ENCODE measurements around the gene FRG2B. TPM values are rescaled to one million over a fixed set of nuclear protein-coding genes. Genes with fewer than 3 reads are reported as not detected.
"Not testable (repeated sequence)": the region's sequence is repeated elsewhere in the genome, so short reads cannot be mapped to it uniquely, and the experiment has no call there.

FRG2B gene
- polyA plus RNA-seq, 1 donor (not counting 4 experiments of a cell fraction or from before 2014, with no cell fraction given): not detected

DNA sequence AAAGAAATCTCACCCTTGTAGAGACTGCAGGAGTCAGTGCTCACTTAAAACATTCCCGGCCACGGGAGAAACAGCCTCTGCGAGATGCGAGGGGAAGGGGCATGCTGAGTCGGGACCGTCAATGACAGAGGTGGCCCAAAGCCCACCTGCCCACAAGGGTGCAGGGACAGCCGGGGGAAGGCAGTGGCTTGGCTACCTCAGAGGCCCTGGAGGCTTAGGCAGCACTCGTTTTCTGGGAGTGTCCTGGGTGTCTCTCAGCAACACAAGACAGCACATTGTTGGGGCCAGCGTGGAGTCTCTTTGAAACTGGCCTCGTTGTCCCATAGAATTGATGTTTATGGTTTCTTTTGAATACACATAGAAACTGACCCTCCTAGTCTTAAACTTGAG lies 35.6 kb downstream of the FRG2B start:
- FAIRE-seq: no peak
- dilution Hi-C loops (cut with MboI; ENCODE audit: extremely low pct_ligation_motif_present, low sequenced_read_pairs): no loop called here
- no peak overlapping the region for H2AFZ ChIP-seq (ENCODE audit: control insufficient read depth, low read length)

GRCh38 chr10:133590226-133590969 lies 36.2 kb downstream of the FRG2B start:
- DNase-seq (ENCODE audit: low read depth, low spot score): no peak
- no peak overlapping the region for H3K27ac ChIP-seq (ENCODE audit: control insufficient read depth, insufficient read depth, low read length)
- TF ChIP-seq EZH2 (IDR thresholded peaks at IDR 0.05; ENCODE audit: low read length): no peak
- TF ChIP-seq CTCF (optimal IDR thresholded peaks at IDR 0.05 in 1 of 3, IDR thresholded peaks at IDR 0.05 in 1 of 3, conservative IDR thresholded peaks at IDR 0.05 in 1 of 3; ENCODE audit: extremely low read depth in 1 of 3, insufficient read depth in 2 of 3, low read length in 3 of 3): no peak
- no peaks in the 10 kb centered on the region for H3K27me3 ChIP-seq (ENCODE audit: control insufficient read depth, extremely low read depth, insufficient read depth, low read length)
- no peaks in the 10 kb centered on the region for H3K36me3 ChIP-seq (ENCODE audit: control insufficient read depth in 2 of 2, extremely low read depth in 1 of 2, insufficient read depth in 2 of 2, low read length in 2 of 2)
- no peaks in the 10 kb centered on the region for H3K4me1 ChIP-seq (ENCODE audit: control insufficient read depth, extremely low read depth, insufficient read depth, low read length)
- H3K79me2 ChIP-seq (ENCODE audit: control insufficient read depth, insufficient read depth, low read length): no peaks in the 10 kb centered on the region
- no peak overlapping the region for H3K9ac ChIP-seq (ENCODE audit: control insufficient read depth, extremely low read depth, insufficient read depth, low read length)
- no peaks in the 10 kb centered on the region for H4K20me1 ChIP-seq (ENCODE audit: control insufficient read depth, extremely low read depth, insufficient read depth, low read length)
- H2AFZ ChIP-seq (ENCODE audit: control insufficient read depth, low read length): no peak overlapping the region
- no peak for FAIRE-seq
- dilution Hi-C loops (cut with MboI; ENCODE audit: extremely low pct_ligation_motif_present, low sequenced_read_pairs): no loop called here
- no peaks in the 10 kb centered on the region for H3K9me3 ChIP-seq (ENCODE audit: control insufficient read depth, low read depth, low read length)
- no peak overlapping the region for H3K4me2 ChIP-seq (ENCODE audit: control insufficient read depth, extremely low read depth, insufficient read depth, low read depth, low read length)
- no peak overlapping the region for H3K4me3 ChIP-seq (ENCODE audit: control insufficient read depth in 2 of 3, extremely low read depth in 1 of 3, insufficient read depth in 2 of 3, low read depth in 1 of 3, low read length in 3 of 3)
- no peaks in the 10 kb centered on the region for H3K9me1 ChIP-seq (ENCODE audit: control insufficient read depth, extremely low read depth, insufficient read depth, low read length)

More for the DNA sequence above, 35.6 kb downstream of the FRG2B start:
- Histone ChIP-seq H4K20me1 (ENCODE audit: control insufficient read depth, extremely low read depth, insufficient read depth, low read length) (no peaks in the 10 kb centered on the region), H3K9me1 (ENCODE audit: control insufficient read depth, extremely low read depth, insufficient read depth, low read length) (no peaks in the 10 kb centered on the region), H3K9me3 (ENCODE audit: control insufficient read depth, low read depth, low read length) (no peaks in the 10 kb centered on the region), H3K36me3 (ENCODE audit: control insufficient read depth in 2 of 2, extremely low read depth in 1 of 2, insufficient read depth in 2 of 2, low read length in 2 of 2) (no peaks in the 10 kb centered on the region), H3K4me1 (ENCODE audit: control insufficient read depth, extremely low read depth, insufficient read depth, low read length) (no peaks in the 10 kb centered on the region), H3K4me3 (ENCODE audit: control insufficient read depth in 2 of 3, extremely low read depth in 1 of 3, insufficient read depth in 2 of 3, low read depth in 1 of 3, low read length in 3 of 3) (no peak overlapping the region), H3K4me2 (ENCODE audit: control insufficient read depth, extremely low read depth, insufficient read depth, low read depth, low read length) (no peak overlapping the region), H3K27ac (ENCODE audit: control insufficient read depth, insufficient read depth, low read length) (no peak overlapping the region), H3K79me2 (ENCODE audit: control insufficient read depth, insufficient read depth, low read length) (no peaks in the 10 kb centered on the region), H3K27me3 (ENCODE audit: control insufficient read depth, extremely low read depth, insufficient read depth, low read length) (no peaks in the 10 kb centered on the region), H3K9ac (ENCODE audit: control insufficient read depth, extremely low read depth, insufficient read depth, low read length) (no peak overlapping the region)
- TF ChIP-seq EZH2 (IDR thresholded peaks at IDR 0.05; ENCODE audit: low read length): no peak
- TF ChIP-seq CTCF (optimal IDR thresholded peaks at IDR 0.05 in 1 of 3, IDR thresholded peaks at IDR 0.05 in 1 of 3, conservative IDR thresholded peaks at IDR 0.05 in 1 of 3; ENCODE audit: extremely low read depth in 1 of 3, insufficient read depth in 2 of 3, low read length in 3 of 3): no peak
- DNase-seq (ENCODE audit: low read depth, low spot score): no peak

DNA sequence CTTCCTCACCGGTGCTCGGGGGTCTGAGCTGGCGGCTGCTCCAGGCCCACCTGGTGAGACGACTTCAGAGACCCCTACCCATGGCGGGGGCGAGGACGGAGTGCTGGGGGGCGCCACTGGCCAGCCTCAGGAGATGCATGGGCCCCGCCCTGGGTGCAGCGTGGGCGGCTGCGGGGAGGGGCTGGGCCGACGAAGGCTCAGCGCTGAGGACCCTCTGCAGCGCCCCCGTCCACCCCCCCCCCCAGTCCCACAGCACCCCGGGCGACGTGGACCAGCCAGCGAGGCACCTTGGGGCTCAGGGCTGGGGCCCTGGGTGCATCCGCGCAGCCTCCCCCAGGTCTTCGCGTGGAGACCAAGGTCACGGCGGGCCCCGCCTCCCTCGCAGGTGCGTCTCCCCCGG lies 49.6 kb downstream of the FRG2B start:
- H4K20me1 ChIP-seq (ENCODE audit: control insufficient read depth, extremely low read depth, insufficient read depth, low read length); H3K27ac ChIP-seq (ENCODE audit: control insufficient read depth, insufficient read depth, low read length); H3K9me1 ChIP-seq (ENCODE audit: control insufficient read depth, extremely low read depth, insufficient read depth, low read length); H3K79me2 ChIP-seq (ENCODE audit: control insufficient read depth, insufficient read depth, low read length); H3K4me1 ChIP-seq (ENCODE audit: control insufficient read depth, extremely low read depth, insufficient read depth, low read length); H3K4me3 ChIP-seq (ENCODE audit: control insufficient read depth in 2 of 3, extremely low read depth in 1 of 3, insufficient read depth in 2 of 3, low read depth in 1 of 3, low read length in 3 of 3); dilution Hi-C loops (cut with MboI; ENCODE audit: extremely low pct_ligation_motif_present, low sequenced_read_pairs); H3K9ac ChIP-seq (ENCODE audit: control insufficient read depth, extremely low read depth, insufficient read depth, low read length); DNase-seq (ENCODE audit: low read depth, low spot score); H3K9me3 ChIP-seq (ENCODE audit: control insufficient read depth, low read depth, low read length); H3K36me3 ChIP-seq (ENCODE audit: control insufficient read depth in 2 of 2, extremely low read depth in 1 of 2, insufficient read depth in 2 of 2, low read length in 2 of 2); H3K4me2 ChIP-seq (ENCODE audit: control insufficient read depth, extremely low read depth, insufficient read depth, low read depth, low read length); H3K27me3 ChIP-seq (ENCODE audit: control insufficient read depth, extremely low read depth, insufficient read depth, low read length); FAIRE-seq; H2AFZ ChIP-seq (ENCODE audit: control insufficient read depth, low read length): not testable (repeated sequence)
